SK-N-MC (cell line): ENCODE data around the gene DUOX2.

Experiments
- EZH2 ChIP-seq: fragments of 200-600 bp; sonication (generic); IDR thresholded peaks from one replicate; pipeline ENCODE4 v1.6.1; 2017; ENCODE audit warnings: antibody characterized with exemption
- POLR2AphosphoS5 ChIP-seq: IDR thresholded peaks from 2 replicates; pipeline ENCODE4 v1.6.1; 2012; ENCODE audit warnings: mild to moderate bottlenecking, low read depth, low read length, borderline replicate concordance

- TF ChIP-seq EZH2 (no peak), POLR2AphosphoS5 (no peak)
These were observed 32.4 kb upstream of the DUOX2 start for GRCh38 chr15:45146405-45146804.
